IPS-NIHi7 (cell line): Measurements from ENCODE around the gene CARMIL1.

Experiments used
- DNase-seq: peaks from one replicate; pipeline ENCODE4 v3.0.0; 2012; ENCODE audit warnings: mixed read lengths; ENCODE audit errors: extremely low spot score

Gene CARMIL1

GRCh38 chr6:25472906-25473305 lies 193.7 kb downstream of the CARMIL1 start:
- DNase-seq: no peak

- DNase-seq: no peak
These were observed 194.3 kb downstream of the CARMIL1 start for GRCh38 chr6:25473447-25473846.

- DNase-seq: no peak
These were observed 197.0 kb downstream of the CARMIL1 start for GRCh38 chr6:25476126-25476525.

- no peak for DNase-seq
These were observed 197.9 kb downstream of the CARMIL1 start for GRCh38 chr6:25477006-25477590.

GRCh38 chr6:25478973-25479372 lies 199.8 kb downstream of the CARMIL1 start:
- no peak for DNase-seq

GRCh38 chr6:25481267-25481666 lies 202.1 kb downstream of the CARMIL1 start:
- no peak for DNase-seq

- no peak for DNase-seq
These were observed 203.8 kb downstream of the CARMIL1 start for GRCh38 chr6:25482996-25483395.

- no peak for DNase-seq
These were observed 204.8 kb downstream of the CARMIL1 start for GRCh38 chr6:25483943-25484342.

- DNase-seq: no peak
These were observed 205.7 kb downstream of the CARMIL1 start for GRCh38 chr6:25484900-25485299.

GRCh38 chr6:25485821-25486534 lies 206.8 kb downstream of the CARMIL1 start:
- DNase-seq: no peak

- DNase-seq: no peak
These were observed 207.4 kb downstream of the CARMIL1 start for GRCh38 chr6:25486550-25486949.

GRCh38 chr6:25487012-25487411 lies 207.8 kb downstream of the CARMIL1 start:
- no peak for DNase-seq

- DNase-seq: no peak
These were observed 209.0 kb downstream of the CARMIL1 start for GRCh38 chr6:25488156-25488555.

- no peak for DNase-seq
These were observed 210.2 kb downstream of the CARMIL1 start for GRCh38 chr6:25489399-25489798.

- peak; percentile 82 for DNase-seq
These were observed 211.0 kb downstream of the CARMIL1 start for GRCh38 chr6:25490018-25490801.

- DNase-seq: no peak
These were observed 213.8 kb downstream of the CARMIL1 start for GRCh38 chr6:25492951-25493350.

GRCh38 chr6:25494469-25494868 lies 215.3 kb downstream of the CARMIL1 start:
- no peak for DNase-seq

- DNase-seq: no peak
These were observed 218.3 kb downstream of the CARMIL1 start for GRCh38 chr6:25497383-25498040.

- DNase-seq: no peak
These were observed 219.3 kb downstream of the CARMIL1 start for GRCh38 chr6:25498505-25498904.

GRCh38 chr6:25499615-25500235 lies 220.6 kb downstream of the CARMIL1 start:
- DNase-seq: no peak

GRCh38 chr6:25503686-25504085 lies 224.5 kb downstream of the CARMIL1 start:
- DNase-seq: no peak

- DNase-seq: no peak
These were observed 225.5 kb downstream of the CARMIL1 start for GRCh38 chr6:25504661-25505060.
